GM21360 (cell line): ENCODE results near the gene TEX12.

Source experiments
- ATAC-seq: cut with Tn5 transposase; IDR thresholded peaks from one replicate; pipeline ENCODE4 v1.9.1; 2021; ENCODE audit warnings: mild to moderate bottlenecking, moderate library complexity; ENCODE audit not compliant: unreplicated experiment

Gene TEX12

GRCh38 chr11:112210890-112211289, 43.7 kb downstream of the TEX12 start:
- ATAC-seq: no peak

DNA sequence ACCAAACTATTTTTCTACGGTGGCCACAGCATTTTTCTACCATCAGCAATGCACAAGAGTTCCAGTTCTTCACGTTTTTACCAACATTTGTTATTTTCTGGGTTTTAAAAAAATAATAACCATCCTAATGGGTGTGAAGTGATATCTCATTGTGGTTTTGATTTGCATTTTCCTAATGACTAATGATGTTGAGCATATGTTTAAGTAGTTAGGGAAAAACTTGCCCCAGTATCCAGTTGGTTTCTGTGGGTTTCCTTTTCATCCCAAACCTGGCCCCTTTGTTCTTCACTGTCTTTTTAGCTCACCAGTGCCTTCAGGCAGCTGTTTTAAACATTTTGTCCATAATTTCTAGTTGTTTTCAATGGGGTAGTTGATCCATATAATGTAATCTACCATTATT, 44.4 kb downstream of the TEX12 start:
- no peak for ATAC-seq

DNA sequence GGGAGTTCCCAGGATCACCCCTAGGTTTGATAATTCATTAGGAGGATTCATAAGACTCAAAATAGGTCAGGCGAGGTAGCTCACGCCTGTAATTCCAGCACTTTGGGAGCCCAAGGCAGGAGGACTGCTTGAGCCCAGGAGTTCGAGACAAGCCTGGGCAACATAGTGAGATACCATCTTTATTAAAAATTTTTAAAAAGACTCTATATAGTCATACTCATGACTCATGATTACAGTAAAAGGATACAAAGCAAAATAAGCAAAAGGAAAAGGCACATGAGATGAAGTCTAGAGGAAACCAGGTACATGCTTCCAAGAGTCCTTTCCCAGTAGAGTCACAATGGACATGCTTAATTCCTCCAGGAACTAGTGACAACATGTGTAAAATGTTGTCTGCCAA, 45.1 kb downstream of the TEX12 start:
- no peak for ATAC-seq

DNA sequence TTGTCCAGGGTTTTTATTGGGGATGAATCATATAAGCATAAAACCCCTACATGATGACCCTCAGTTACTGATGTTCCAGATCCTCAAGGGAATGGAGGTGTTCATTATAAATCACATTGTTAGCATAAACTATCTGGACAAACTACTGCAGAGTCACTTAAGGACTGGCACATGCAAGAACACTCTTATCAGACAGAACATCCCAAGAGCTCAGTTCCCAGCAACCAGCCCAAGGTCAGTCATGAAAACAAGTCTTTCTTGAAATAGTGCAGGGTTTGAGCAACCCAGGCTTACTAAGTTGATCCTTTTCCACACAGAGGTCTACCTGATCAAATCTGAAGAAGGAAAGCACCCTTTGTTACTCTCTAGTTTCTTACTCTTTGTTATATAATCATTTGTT, 45.5 kb downstream of the TEX12 start:
- no peak for ATAC-seq

- ATAC-seq: no peak
Observed at GRCh38 chr11:112213753-112214152, 46.6 kb downstream of the TEX12 start.

- ATAC-seq: no peak
Observed at GRCh38 chr11:112215621-112216020, 48.4 kb downstream of the TEX12 start.

DNA sequence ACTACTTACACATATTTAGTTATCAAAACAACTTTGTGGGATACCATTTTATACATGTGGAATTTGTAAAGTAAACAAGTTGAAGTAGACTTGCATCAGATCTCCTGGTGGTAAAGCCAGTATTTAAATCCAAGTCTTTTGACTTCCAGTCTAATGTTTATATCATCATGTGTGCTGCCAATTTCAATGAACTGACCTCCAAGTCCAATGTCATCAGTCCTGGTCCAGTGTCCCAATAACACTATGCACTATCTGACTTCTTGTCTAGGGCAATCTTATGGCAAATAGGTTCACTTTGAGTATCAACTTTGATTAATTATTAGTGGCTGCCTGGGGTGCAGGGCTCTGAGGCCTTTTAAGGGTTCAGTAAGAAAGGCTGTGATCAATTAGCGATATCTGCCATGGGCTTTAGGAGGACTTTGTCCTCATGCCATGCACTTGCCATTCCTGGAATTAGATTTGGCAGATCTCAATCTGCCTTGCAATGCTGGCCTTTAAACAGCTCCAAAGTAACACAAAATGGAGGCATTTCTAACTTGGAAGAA, 49.5 kb downstream of the TEX12 start:
- no peak for ATAC-seq

GRCh38 chr11:112219476-112220232, 52.5 kb downstream of the TEX12 start:
- peak; percentile 92 for ATAC-seq

DNA sequence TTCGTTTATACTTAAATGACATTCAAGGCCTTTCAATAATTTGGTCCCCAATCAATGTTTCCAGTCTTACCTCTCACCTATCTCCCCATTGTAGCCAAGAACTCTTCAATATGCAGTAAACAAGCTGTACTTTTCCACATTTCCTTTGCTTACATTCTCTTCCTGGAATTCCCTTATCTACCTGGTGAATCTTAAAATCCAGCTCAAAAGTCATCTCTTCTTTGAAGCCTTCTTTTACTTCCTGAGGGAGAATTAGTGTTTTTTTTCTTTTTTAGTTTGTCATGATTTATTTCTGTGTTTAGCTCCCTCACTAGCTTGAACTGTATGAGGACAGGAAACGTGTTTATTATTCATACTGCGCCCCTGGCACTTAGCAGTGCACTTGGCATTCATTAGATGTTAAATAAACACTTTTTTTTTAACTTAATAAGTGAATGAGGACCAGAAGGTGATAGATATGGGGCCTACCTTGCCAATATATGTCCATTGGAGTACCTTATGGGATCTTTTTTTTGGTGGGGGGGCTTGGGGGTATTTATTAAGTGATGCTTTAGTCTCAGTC, 54.2 kb downstream of the TEX12 start:
- no peak for ATAC-seq
